GM15510 (cell line): ENCODE measurements around the gene FOXO1.

Source experiments
- POLR2A ChIP-seq: IDR thresholded peaks from 3 replicates; pipeline ENCODE4 v1.6.1; 2011; ENCODE audit warnings: borderline replicate concordance; ENCODE audit not compliant: insufficient read length; ENCODE audit errors: extremely low read depth

The FOXO1 gene

GRCh38 chr13:40537146-40537895, 129.1 kb downstream of the FOXO1 start:
- no peak for TF ChIP-seq POLR2A

DNA sequence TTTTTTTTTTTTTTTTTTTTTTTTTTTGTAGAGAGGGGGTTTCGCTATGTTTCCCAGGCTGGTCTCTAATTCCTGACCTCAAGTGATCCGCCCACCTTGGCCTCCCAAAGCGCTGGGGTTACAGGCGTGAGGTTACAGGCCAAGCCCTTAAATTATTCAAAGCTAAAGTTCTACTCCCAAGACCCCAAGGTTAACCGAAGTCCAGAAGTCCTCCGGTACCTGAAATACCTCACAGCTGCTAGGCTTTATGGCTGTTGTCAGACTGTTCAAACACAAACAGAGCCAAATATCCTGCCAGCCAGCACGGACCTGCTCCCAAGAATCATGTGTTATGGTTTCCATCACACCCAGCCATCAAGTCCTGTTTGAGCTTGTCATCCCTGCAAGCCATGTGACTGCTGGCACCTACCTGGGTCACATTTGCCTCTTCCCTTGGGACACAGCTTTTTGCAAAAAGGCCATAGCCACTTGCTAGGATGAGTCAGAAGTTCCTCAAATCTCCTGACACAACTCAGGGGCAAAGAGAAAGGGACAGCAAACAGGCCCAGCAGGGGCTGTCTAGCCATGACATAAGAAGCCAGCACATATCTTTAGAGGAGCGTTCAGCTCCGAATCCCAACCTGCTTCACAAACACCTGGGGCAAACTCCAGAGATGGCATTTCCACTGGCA, 129.9 kb downstream of the FOXO1 start:
- TF ChIP-seq POLR2A, result no peak

- no peak for TF ChIP-seq POLR2A
Measured at GRCh38 chr13:40535345-40535836, 131.1 kb downstream of the FOXO1 start.

- no peak for TF ChIP-seq POLR2A
Measured at GRCh38 chr13:40534456-40534855, 132.0 kb downstream of the FOXO1 start.

DNA sequence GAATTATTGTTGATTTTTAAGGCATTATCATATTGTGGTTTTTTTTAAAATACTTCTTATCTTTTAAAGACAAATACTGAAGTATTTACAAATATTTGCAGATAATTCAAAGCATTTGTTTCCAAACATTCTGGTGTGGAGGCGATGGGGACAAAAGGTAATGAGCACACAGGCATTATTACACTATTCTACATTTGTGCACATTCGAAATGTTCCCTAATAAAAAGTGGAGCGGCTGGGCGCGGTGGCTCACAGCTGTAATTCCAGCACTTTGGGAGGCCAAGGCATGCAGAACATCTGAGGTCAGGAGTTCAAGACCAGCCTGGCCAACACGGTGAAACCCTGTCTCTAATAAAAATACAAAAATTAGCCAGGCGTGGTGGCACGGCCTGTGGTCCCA, 133.4 kb downstream of the FOXO1 start:
- no peak for TF ChIP-seq POLR2A

GRCh38 chr13:40530961-40531360, 135.5 kb downstream of the FOXO1 start:
- TF ChIP-seq POLR2A, result no peak

- no peak for TF ChIP-seq POLR2A
Measured at GRCh38 chr13:40528881-40529280, 137.6 kb downstream of the FOXO1 start.

- TF ChIP-seq POLR2A, result no peak
Measured at GRCh38 chr13:40527914-40528313, 138.5 kb downstream of the FOXO1 start.

GRCh38 chr13:40522282-40522681, 144.2 kb downstream of the FOXO1 start:
- no peak for TF ChIP-seq POLR2A

GRCh38 chr13:40520916-40521315, 145.5 kb downstream of the FOXO1 start:
- no peak for TF ChIP-seq POLR2A

- no peak for TF ChIP-seq POLR2A
Measured at GRCh38 chr13:40519637-40520036, 146.8 kb downstream of the FOXO1 start.

GRCh38 chr13:40518481-40518882, 148.0 kb downstream of the FOXO1 start:
- no peak for TF ChIP-seq POLR2A

GRCh38 chr13:40517486-40518480, 148.7 kb downstream of the FOXO1 start:
- no peak for TF ChIP-seq POLR2A

DNA sequence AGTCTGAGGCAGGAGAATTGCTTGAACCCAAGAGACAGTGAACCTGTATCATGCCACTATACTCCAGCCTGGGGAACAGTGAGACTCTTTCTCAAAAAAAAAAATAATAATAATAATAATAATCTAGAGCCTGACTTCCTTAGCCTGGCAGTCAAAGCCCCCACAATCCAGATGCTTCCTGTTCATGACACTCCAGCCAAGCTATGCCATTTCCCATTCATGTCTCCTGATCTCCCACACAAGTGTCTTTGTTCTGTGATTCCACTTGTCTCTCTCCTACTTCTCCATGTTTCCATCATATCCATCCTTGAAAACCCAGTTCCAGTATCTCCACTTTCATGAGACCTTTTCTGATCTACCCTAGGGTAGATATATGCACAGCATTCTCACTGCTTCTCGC, 150.7 kb downstream of the FOXO1 start:
- TF ChIP-seq POLR2A, result no peak

DNA sequence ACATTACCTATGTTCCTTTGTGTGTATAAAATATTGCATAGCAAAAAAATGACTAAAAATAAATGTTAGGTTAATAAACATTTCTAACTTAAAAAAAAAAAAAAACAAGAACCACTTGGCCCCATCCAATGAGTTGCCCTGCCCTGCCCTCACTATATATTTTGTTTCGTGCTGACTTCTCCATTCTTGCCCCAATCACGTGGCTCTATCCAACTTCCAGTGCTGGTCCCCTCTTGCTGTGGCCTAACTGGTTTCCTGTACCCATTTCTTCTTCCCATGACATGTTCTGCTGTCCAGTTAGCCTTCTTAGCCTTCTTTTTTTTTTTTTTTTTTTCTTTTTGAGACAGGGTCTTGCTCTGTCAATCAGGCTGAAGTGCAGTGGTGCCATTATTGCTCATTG, 151.6 kb downstream of the FOXO1 start:
- TF ChIP-seq POLR2A, result no peak
